Ascending aorta (tissue), 2 donors: ENCODE results near the gene ACMSD. TPM values are rescaled to one million over a fixed set of nuclear protein-coding genes. Genes with fewer than 3 reads are reported as not detected.
"Not testable (repeated sequence)": the region's sequence is repeated elsewhere in the genome, so short reads cannot be mapped to it uniquely, and the experiment has no call there.

Experiments used
- DNase-seq, 2 donors: peaks; one replicate each; pipeline ENCODE4 v3.0.0-alpha.2; 2019; ENCODE audit warnings: low spot score in 2 of 2
- H3K27ac ChIP-seq, 2 donors: fragments of 200-600 bp; sonication (generic); one replicate each; pipeline ENCODE4 v1.5.1; 2016 to 2017; ENCODE audit warnings: mild to moderate bottlenecking in 1 of 2
- H3K27me3 ChIP-seq: fragments of 200-600 bp; sonication (generic); one replicate; pipeline ENCODE4 v1.5.1; 2017
- H3K36me3 ChIP-seq, 2 donors: fragments of 200-600 bp; sonication (generic); one replicate each; pipeline ENCODE4 v1.5.1; 2016
- H3K4me1 ChIP-seq, 2 donors: fragments of 200-600 bp; sonication (generic); one replicate each; pipeline ENCODE4 v1.5.1; 2016 to 2017; ENCODE audit warnings: mild to moderate bottlenecking in 1 of 2
- H3K4me3 ChIP-seq, 2 donors: fragments of 200-600 bp; sonication (generic); one replicate each; pipeline ENCODE4 v1.5.1; 2016 to 2017; ENCODE audit warnings: mild to moderate bottlenecking in 1 of 2
- H3K9me3 ChIP-seq, 2 donors: fragments of 200-600 bp; sonication (generic); one replicate each; pipeline ENCODE4 v1.5.1; 2016
- CTCF ChIP-seq, 3 experiments: fragments of 200-600 bp in 2 of 3; fragments of 450-650 bp in 1 of 3; sonication (generic) in 2 of 3; IDR thresholded peaks; one replicate each; pipeline ENCODE4 v1.5.1; 2016 to 2019; ENCODE audit warnings: antibody characterized with exemption in 3 of 3, mild to moderate bottlenecking in 1 of 3, moderate library complexity in 1 of 3
- intact Hi-C: fragments of 100-400 bp; cut with DNase I; formaldehyde crosslinking; loops from one replicate; pipeline ENCODE4 v1.15.1; 2023
- total RNA-seq: library from RNA; depleted of rRNA; stranded (reverse); fragments of >200 nt; gene quantifications from one replicate; pipeline ENCODE4 v1.1.0, GENCODE V29; 2016

Gene ACMSD
- total RNA-seq, 1 donor from 2014 or later: not detected

GRCh38 chr2:134839649-134840048, 1.2 kb downstream of the ACMSD start:
- intact Hi-C loops: no loop called here

GRCh38 chr2:134842930-134843490, 4.6 kb downstream of the ACMSD start:
- H3K4me3 ChIP-seq: no peak overlapping the region
- H3K4me1 ChIP-seq: no peaks in the 10 kb centered on the region
- no peak for TF ChIP-seq CTCF (IDR thresholded peaks at IDR 0.05)
- intact Hi-C loops: no loop called here
- no peaks in the 10 kb centered on the region for H3K27me3 ChIP-seq
- no peak overlapping the region for H3K27ac ChIP-seq
- H3K9me3 ChIP-seq: no peaks in the 10 kb centered on the region
- H3K36me3 ChIP-seq: no peaks in the 10 kb centered on the region
- DNase-seq: no peak

More at GRCh38 chr2:134839649-134840048, 1.2 kb downstream of the ACMSD start:
- no peak overlapping the region for H3K27ac ChIP-seq
- H3K27me3 ChIP-seq: no peaks in the 10 kb centered on the region
- no peak for DNase-seq
- no peaks in the 10 kb centered on the region for H3K36me3 ChIP-seq
- H3K9me3 ChIP-seq: peaks cover 0 to 5% of the 10 kb centered on the region in 2 donors
- H3K4me3 ChIP-seq: no peak overlapping the region
- TF ChIP-seq CTCF (IDR thresholded peaks at IDR 0.05): no peak
- no peaks in the 10 kb centered on the region for H3K4me1 ChIP-seq

- Histone ChIP-seq H3K27me3 (no peaks in the 10 kb centered on the region), H3K27ac (no peak overlapping the region), H3K36me3 (no peaks in the 10 kb centered on the region), H3K9me3 (no peaks in the 10 kb centered on the region), H3K4me3 (no peak overlapping the region), H3K4me1 (no peaks in the 10 kb centered on the region)
- no peak for TF ChIP-seq CTCF (IDR thresholded peaks at IDR 0.05)
- intact Hi-C loops: no loop called here
- no peak for DNase-seq
These were observed 5.6 kb downstream of the ACMSD start for GRCh38 chr2:134843968-134844367.

- no peaks in the 10 kb centered on the region for H3K4me1 ChIP-seq
These were observed 6.6 kb downstream of the ACMSD start for GRCh38 chr2:134845028-134845427.

GRCh38 chr2:134845719-134846118, 7.3 kb downstream of the ACMSD start:
- H3K4me3 ChIP-seq: no peak overlapping the region
- intact Hi-C loops: no loop called here
- H3K36me3 ChIP-seq: no peaks in the 10 kb centered on the region
- DNase-seq: no peak
- H3K9me3 ChIP-seq: no peaks in the 10 kb centered on the region
- no peak overlapping the region for H3K27ac ChIP-seq
- no peak for TF ChIP-seq CTCF (IDR thresholded peaks at IDR 0.05)
- H3K4me1 ChIP-seq: no peaks in the 10 kb centered on the region
- no peaks in the 10 kb centered on the region for H3K27me3 ChIP-seq

More at GRCh38 chr2:134845028-134845427, 6.6 kb downstream of the ACMSD start:
- Histone ChIP-seq H3K36me3 (no peaks in the 10 kb centered on the region), H3K27ac (no peak overlapping the region), H3K9me3 (no peaks in the 10 kb centered on the region), H3K27me3 (no peaks in the 10 kb centered on the region), H3K4me3 (no peak overlapping the region)
- TF ChIP-seq CTCF (IDR thresholded peaks at IDR 0.05): no peak
- no peak for DNase-seq
- intact Hi-C loops: no loop called here

GRCh38 chr2:134846213-134846612, 7.8 kb downstream of the ACMSD start:
- no peaks in the 10 kb centered on the region for H3K4me1 ChIP-seq
- H3K9me3 ChIP-seq: no peaks in the 10 kb centered on the region
- intact Hi-C loops: no loop called here
- H3K27ac ChIP-seq: no peak overlapping the region
- DNase-seq: no peak
- no peak overlapping the region for H3K4me3 ChIP-seq
- no peaks in the 10 kb centered on the region for H3K27me3 ChIP-seq
- H3K36me3 ChIP-seq: no peaks in the 10 kb centered on the region
- TF ChIP-seq CTCF (IDR thresholded peaks at IDR 0.05): no peak

- H3K4me3 ChIP-seq, H3K9me3 ChIP-seq, intact Hi-C loops, H3K36me3 ChIP-seq, H3K27me3 ChIP-seq, H3K4me1 ChIP-seq, H3K27ac ChIP-seq, DNase-seq: not testable (repeated sequence)
These were observed 9.2 kb downstream of the ACMSD start for GRCh38 chr2:134847582-134847981.
